K562 (cell line): ENCODE measurements around the gene OBP2A. TPM values are rescaled to one million over a fixed set of nuclear protein-coding genes. Genes with fewer than 3 reads are reported as not detected.

Experiments used
- CHD1 ChIP-seq: fragments of 200-600 bp; sonication (generic); IDR thresholded peaks from one replicate; pipeline ENCODE4 v1.6.1; 2012; ENCODE audit warnings: mild to moderate bottlenecking, moderate library complexity, low read length, inconsistent platforms
- DPF2 ChIP-seq: fragments of 450-650 bp; IDR thresholded peaks from 2 replicates; pipeline ENCODE4 v1.6.1; 2016
- FIP1L1 ChIP-seq: fragments of 200-400 bp; formaldehyde crosslinking; IDR thresholded peaks from 2 replicates; pipeline ENCODE4 v1.6.1; 2018; ENCODE audit warnings: mild to moderate bottlenecking, low read depth, low read length; ENCODE audit not compliant: poor library complexity, severe bottlenecking
- GATAD2B ChIP-seq: fragments of 450-650 bp; IDR thresholded peaks from 2 replicates; pipeline ENCODE4 v1.6.1; 2017; ENCODE audit warnings: mild to moderate bottlenecking, borderline replicate concordance
- HIVEP1 ChIP-seq: fragments of 250-450 bp; sonication (Bioruptor Pico); IDR thresholded peaks from 2 replicates; pipeline ENCODE4 v1.4.0; 2020; ENCODE audit warnings: mild to moderate bottlenecking
- KAT7 ChIP-seq: sonication (generic); formaldehyde crosslinking; IDR thresholded peaks from 2 replicates; pipeline ENCODE4 v1.8.0; 2022; ENCODE audit warnings: missing genetic modification reagents, mild to moderate bottlenecking, borderline replicate concordance
- KHSRP ChIP-seq: fragments of 450-650 bp; IDR thresholded peaks from 2 replicates; pipeline ENCODE4 v1.6.1; 2017
- MBD2 ChIP-seq: sonication (generic); IDR thresholded peaks from 2 replicates; pipeline ENCODE4 v1.6.1; 2016; ENCODE audit warnings: low read depth, borderline replicate concordance
- MCM7 ChIP-seq, 2 experiments: fragments of 450-650 bp; IDR thresholded peaks; 2 replicates each; pipeline ENCODE4 v1.6.1; 2016 to 2018
- MIER1 ChIP-seq: fragments of 450-650 bp; IDR thresholded peaks from 2 replicates; pipeline ENCODE4 v1.6.1; 2016; ENCODE audit warnings: antibody characterized with exemption, mild to moderate bottlenecking, low read depth
- NCOA6 ChIP-seq: fragments of 450-650 bp; IDR thresholded peaks from 2 replicates; pipeline ENCODE4 v1.6.1; 2017; ENCODE audit warnings: mild to moderate bottlenecking
- NFXL1 ChIP-seq: fragments of 450-650 bp; formaldehyde crosslinking; IDR thresholded peaks from 2 replicates; pipeline ENCODE4 v1.4.0; 2021; ENCODE audit warnings: mild to moderate bottlenecking
- PHF20 ChIP-seq: fragments of 450-650 bp; IDR thresholded peaks from 2 replicates; pipeline ENCODE4 v1.6.1; 2018; ENCODE audit not compliant: partially characterized antibody
- PKNOX1 ChIP-seq: fragments of 450-650 bp; IDR thresholded peaks from 2 replicates; pipeline ENCODE4 v1.6.1; 2016
- PTTG1 ChIP-seq: fragments of 450-650 bp; IDR thresholded peaks from 2 replicates; pipeline ENCODE4 v1.6.1; 2016; ENCODE audit warnings: low read depth, mild to moderate bottlenecking, missing genetic modification characterization, missing compliant biosample characterization
- PYGO2 ChIP-seq: fragments of 450-650 bp; IDR thresholded peaks from 2 replicates; pipeline ENCODE4 v1.6.1; 2016; ENCODE audit warnings: mild to moderate bottlenecking, missing genetic modification characterization, moderate library complexity, missing compliant biosample characterization
- STAG1 ChIP-seq: sonication (generic); formaldehyde crosslinking; IDR thresholded peaks from 2 replicates; pipeline ENCODE4 v1.5.0; 2020; ENCODE audit warnings: missing genetic modification reagents, borderline replicate concordance
- TAF7 ChIP-seq: fragments of 450-650 bp; IDR thresholded peaks from 2 replicates; pipeline ENCODE4 v1.6.1; 2016; ENCODE audit warnings: missing genetic modification characterization, missing compliant biosample characterization
- TCF3 ChIP-seq: sonication (generic); formaldehyde crosslinking; IDR thresholded peaks from 2 replicates; pipeline ENCODE4 v1.4.0; 2020; ENCODE audit warnings: mild to moderate bottlenecking, missing genetic modification reagents
- UBTF ChIP-seq, 2 experiments: IDR thresholded peaks; 2 replicates each; pipeline ENCODE4 v1.6.1; 2012; ENCODE audit warnings: improper control_type of control experiment in 2 of 2, low read depth in 2 of 2, low read length in 2 of 2, borderline replicate concordance in 1 of 2
- ZC3H4 ChIP-seq: sonication (generic); formaldehyde crosslinking; IDR thresholded peaks from 2 replicates; pipeline ENCODE4 v1.9.0; 2021; ENCODE audit warnings: missing genetic modification reagents, borderline replicate concordance
- ZNF347 ChIP-seq: fragments of 450-650 bp; formaldehyde crosslinking; IDR thresholded peaks from 2 replicates; pipeline ENCODE4 v1.4.0; 2020; ENCODE audit warnings: low read depth, mild to moderate bottlenecking, moderate library complexity
- ZNF512 ChIP-seq: IDR thresholded peaks from 2 replicates; pipeline ENCODE4 v1.6.1; 2016; ENCODE audit warnings: missing genetic modification characterization, missing compliant biosample characterization
- ZNF57 ChIP-seq: fragments of 450-650 bp; formaldehyde crosslinking; IDR thresholded peaks from 2 replicates; pipeline ENCODE4 v1.4.0; 2020; ENCODE audit warnings: mild to moderate bottlenecking, moderate library complexity
- ZNF586 ChIP-seq: fragments of 450-650 bp; formaldehyde crosslinking; conservative IDR thresholded peaks from 2 replicates; pipeline ENCODE4 v1.4.0; 2020; ENCODE audit warnings: mild to moderate bottlenecking, moderate library complexity
- ZNF707 ChIP-seq: fragments of 250-450 bp; sonication (Bioruptor Pico); conservative IDR thresholded peaks from 2 replicates; pipeline ENCODE4 v1.8.0; 2022; ENCODE audit warnings: inconsistent platforms, mild to moderate bottlenecking, moderate library complexity
- ZNF76 ChIP-seq: fragments of 250-450 bp; sonication (Bioruptor Pico); IDR thresholded peaks from 2 replicates; pipeline ENCODE4 v1.4.0; 2020; ENCODE audit warnings: mild to moderate bottlenecking, moderate library complexity, borderline replicate concordance
- polyA plus RNA-seq, 8 experiments: library from polyadenylated mRNA; depleted of rRNA in 4 of 8; stranded (reverse) in 5 of 8; unstranded in 3 of 8; fragments of >200 nt; fragmentation: Nextera tagmentation in 2 of 8; fragmentation: Illumina TruSeq in 1 of 8; extraction: Ambion mirVana in 2 of 8; extraction: Trizol in 1 of 8; gene quantifications; 2 replicates each; pipeline versions ENCODE4 v1.2.1 to v1.2.3, GENCODE V29; 2011 to 2014; ENCODE audit warnings: inconsistent platforms in 1 of 8, missing spikeins in 1 of 8
- total RNA-seq, 7 experiments: library from RNA; depleted of rRNA in 6 of 7; stranded (reverse); fragments of >200 nt in 6 of 7; fragmentation: Illumina TruSeq in 2 of 7; extraction: Trizol in 2 of 7; gene quantifications; 2 replicates each; pipeline versions ENCODE4 v1.2.1 to v1.2.3, GENCODE V29; 2011 to 2021; ENCODE audit warnings: low replicate concordance in 1 of 7

OBP2A gene
- total and polyA plus RNA-seq, 9 of the 15 experiments (the other 6 are each of a cell fraction or from before 2014, with no cell fraction given), result not detected

- peak; percentile 86 for TF ChIP-seq FIP1L1
- TF ChIP-seq ZC3H4 (CRISPR knock-in tag), result no peak; the same call in 1 of the 2 replicates
- TF ChIP-seq KHSRP, result no peak
- no peak for TF ChIP-seq ZNF347 (CRISPR knock-in tag)
- no peak for TF ChIP-seq DPF2
- TF ChIP-seq TAF7 (tag), result peak; percentile 69; the same call in 1 of the 2 replicates
- no peak for TF ChIP-seq ZNF57
- TF ChIP-seq MIER1, result no peak
- no peak for TF ChIP-seq ZNF707 (CRISPR knock-in tag)
- no peak for TF ChIP-seq PTTG1
- TF ChIP-seq NFXL1 (CRISPR knock-in tag), result no peak
- no peak for TF ChIP-seq ZNF512 (tag)
- no peak for TF ChIP-seq CHD1
- no peak; the same call in 1 of the 2 replicates for TF ChIP-seq ZNF76 (CRISPR knock-in tag)
- no peak for TF ChIP-seq PYGO2 (tag)
- no peak for TF ChIP-seq TCF3
- peak; percentile 80 for TF ChIP-seq PHF20
- TF ChIP-seq UBTF (IDR thresholded peaks at IDR 0.05; ENCODE audit: borderline replicate concordance in 1 of 2, low read depth in 2 of 2, low read length in 2 of 2), result peak; percentile 35 to 54; a peak in 1 of 4 replicates
- no peak for TF ChIP-seq MCM7 (IDR thresholded peaks at IDR 0.05)
- TF ChIP-seq MBD2, result peak; percentile 41; the same call in 1 of the 2 replicates
- TF ChIP-seq HIVEP1 (CRISPR knock-in tag), result no peak
- no peak for TF ChIP-seq NCOA6
- TF ChIP-seq KAT7 (CRISPR knock-in tag), result no peak
- no peak for TF ChIP-seq STAG1
- no peak for TF ChIP-seq ZNF586 (CRISPR knock-in tag)
- no peak for TF ChIP-seq PKNOX1
- TF ChIP-seq GATAD2B, result no peak; the same call in 1 of the 2 replicates
Observed at GRCh38 chr9:135500525-135501260, 45.2 kb upstream of the OBP2A start, which contains the start of gene MRPS2 (continued).
